ENCODE results near the gene HAVCR2.

The HAVCR2 gene

GRCh38 chr5:157046041-157046440 is 62.8 kb downstream of the HAVCR2 start:
- no peak for DNase-seq (ENCODE audit: low read depth in 2 of 2)

GRCh38 chr5:157045601-157046000 is 63.2 kb downstream of the HAVCR2 start:
- DNase-seq (ENCODE audit: low read depth in 2 of 2), result no peak

- no peak for DNase-seq (ENCODE audit: low read depth in 2 of 2)
These were observed 70.2 kb downstream of the HAVCR2 start for GRCh38 chr5:157038568-157039187.

Measured in stimulated activated CD4-positive, alpha-beta T cell treated with anti-CD3 and anti-CD28 coated beads, Interleukin-1b, Interleukin-23, amount 100 ng/mL, for 1 hour (primary cell).